ENCODE results near the gene NMNAT2. TPM values are rescaled to one million over a fixed set of nuclear protein-coding genes. Genes with fewer than 3 reads are reported as not detected.

Gene NMNAT2
- total RNA-seq, 1 experiment from 2014 or later = 0.39 TPM

- DNase-seq (ENCODE audit: low read depth, low spot score) = no peak
- H3K36me3 ChIP-seq (ENCODE audit: control insufficient read depth, insufficient read depth, low read length) = no peaks in the 10 kb centered on the region
- ChIA-PET CTCF (no interaction called here), POLR2A (no interaction called here)
- in situ Hi-C loops (cut with HindIII; ENCODE audit: low pct_unique_long_range_greater_than_20kb, low sequenced_read_pairs) = no loop called here
- ATAC-seq = no peak
- no peaks in the 10 kb centered on the region for H3K9me3 ChIP-seq (ENCODE audit: control insufficient read depth, insufficient read depth, low read depth, low read length)
- H3K4me1 ChIP-seq (ENCODE audit: control insufficient read depth, insufficient read depth, low read length) = no peaks in the 10 kb centered on the region
- intact Hi-C loops (cut with micrococcal nuclease; ENCODE audit: unreplicated experiment) = no loop called here
- no peaks in the 10 kb centered on the region for H3K27me3 ChIP-seq (ENCODE audit: control insufficient read depth, insufficient read depth, low read length)
- BruUV-seq (replicated peaks) = no TSS peak
- H3K4me3 ChIP-seq (ENCODE audit: low read depth in 2 of 2, low read length in 2 of 2) = no peak overlapping the region
- no peak overlapping the region for H3K27ac ChIP-seq (ENCODE audit: low read length)
- TF ChIP-seq REST (IDR thresholded peaks at IDR 0.05; ENCODE audit: insufficient read depth in 1 of 2, low read depth in 2 of 2, low read length in 1 of 2) = no peak
- no peak for TF ChIP-seq SIN3A (IDR thresholded peaks at IDR 0.05; ENCODE audit: borderline replicate concordance, insufficient read depth, low read depth, low read length)
- no peak for TF ChIP-seq TCF7L2 (IDR thresholded peaks at IDR 0.05; ENCODE audit: low read depth, low read length)
- no peak for TF ChIP-seq POLR2AphosphoS5 (IDR thresholded peaks at IDR 0.05; ENCODE audit: low read depth, low read length)
- TF ChIP-seq CTCF (IDR thresholded peaks at IDR 0.05) = no peak
Measured at GRCh38 chr1:183219616-183220009, 198.6 kb downstream of the NMNAT2 start.

- Histone ChIP-seq H3K4me1 (ENCODE audit: control insufficient read depth, insufficient read depth, low read length) (no peaks in the 10 kb centered on the region), H3K27me3 (ENCODE audit: control insufficient read depth, insufficient read depth, low read length) (no peaks in the 10 kb centered on the region), H3K36me3 (ENCODE audit: control insufficient read depth, insufficient read depth, low read length) (no peaks in the 10 kb centered on the region), H3K27ac (ENCODE audit: low read length) (no peak overlapping the region), H3K9me3 (ENCODE audit: control insufficient read depth, insufficient read depth, low read depth, low read length) (no peaks in the 10 kb centered on the region), H3K4me3 (ENCODE audit: low read depth in 2 of 2, low read length in 2 of 2) (no peak overlapping the region)
- DNase-seq (ENCODE audit: low read depth, low spot score) = no peak
- in situ Hi-C loops (cut with HindIII; ENCODE audit: low pct_unique_long_range_greater_than_20kb, low sequenced_read_pairs) (no loop called here), intact Hi-C loops (cut with micrococcal nuclease; ENCODE audit: unreplicated experiment) (no loop called here)
- no peak for ATAC-seq
- BruUV-seq (replicated peaks) = no TSS peak
- no peak for TF ChIP-seq CTCF (IDR thresholded peaks at IDR 0.05)
- no peak for TF ChIP-seq SIN3A (IDR thresholded peaks at IDR 0.05; ENCODE audit: borderline replicate concordance, insufficient read depth, low read depth, low read length)
- no peak for TF ChIP-seq POLR2AphosphoS5 (IDR thresholded peaks at IDR 0.05; ENCODE audit: low read depth, low read length)
- no peak for TF ChIP-seq REST (IDR thresholded peaks at IDR 0.05; ENCODE audit: insufficient read depth in 1 of 2, low read depth in 2 of 2, low read length in 1 of 2)
- no peak for TF ChIP-seq TCF7L2 (IDR thresholded peaks at IDR 0.05; ENCODE audit: low read depth, low read length)
- CTCF ChIA-PET = no interaction called here
- POLR2A ChIA-PET = no interaction called here
Measured at GRCh38 chr1:183218971-183219615, 199.1 kb downstream of the NMNAT2 start.

All from Panc1 (cell line).